ENCODE measurements around the gene DUS3L. TPM values are rescaled to one million over a fixed set of nuclear protein-coding genes. Genes with fewer than 3 reads are reported as not detected.

The DUS3L gene
- polyA plus RNA-seq, 1 experiment: 13.7 TPM

DNA sequence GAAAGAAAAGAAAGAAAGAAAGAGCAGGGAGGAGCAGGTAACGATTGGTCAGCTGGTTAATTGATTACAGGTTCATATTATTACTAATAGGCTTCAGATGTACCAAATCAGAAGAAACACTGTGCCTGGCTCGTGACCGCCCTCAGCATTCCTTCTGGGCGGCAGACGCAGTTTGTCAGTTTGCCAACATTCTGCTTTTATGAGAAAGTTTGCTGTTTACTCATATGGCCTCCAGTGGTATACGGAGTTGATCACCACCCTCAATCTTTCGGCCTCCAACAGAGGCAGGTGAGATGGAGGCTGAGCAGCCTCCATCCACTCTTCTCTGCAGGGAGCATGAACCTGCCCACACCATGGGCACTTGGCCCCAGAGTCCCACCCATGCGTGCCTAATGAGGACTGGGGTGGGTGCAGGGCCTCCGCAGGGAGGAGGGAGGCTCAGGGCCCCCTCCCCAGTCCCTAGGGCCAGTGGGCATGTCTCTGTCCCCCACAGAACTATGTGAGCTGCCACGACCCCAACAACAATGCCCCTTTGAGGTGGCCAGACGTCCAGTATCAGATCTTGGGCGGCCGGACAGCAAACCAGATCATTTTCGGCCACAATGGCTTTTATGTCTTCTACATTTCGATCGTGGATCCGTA lies 15.2 kb downstream of the DUS3L start:
- POLR2A ChIA-PET: interaction anchor here (0.7 kb wide), 1 partner anchor 18 kb away, joined by 14 read pairs; no protein-coding TSS in a partner anchor
- DNase-seq (ENCODE audit: low read depth): peak; percentile 65

DNA sequence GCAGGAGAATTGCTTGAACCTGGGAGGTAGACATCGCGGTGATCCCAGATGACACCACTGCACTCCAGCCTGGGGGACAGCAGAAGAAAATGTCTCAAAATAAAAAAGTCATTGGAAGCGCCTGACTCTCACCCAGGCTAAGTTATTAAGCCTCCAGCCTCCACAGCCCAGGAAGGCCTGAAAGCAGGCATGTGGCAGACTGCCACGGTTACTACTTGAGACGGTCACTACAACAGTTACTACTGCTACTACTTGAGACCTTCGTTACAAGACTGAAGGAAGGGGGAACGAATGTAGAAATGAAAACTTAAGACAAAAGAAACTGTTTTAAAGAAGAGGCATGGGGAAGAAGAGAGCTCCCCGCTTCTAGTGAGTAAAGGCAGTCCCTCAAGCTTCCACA lies 16.0 kb downstream of the DUS3L start:
- Histone ChIP-seq H3K4me3 (ENCODE audit: low read depth, low read length) (no peak overlapping the region), H3K27me3 (ENCODE audit: control insufficient read depth, insufficient read depth, low read length) (no peaks in the 10 kb centered on the region), H3K36me3 (ENCODE audit: control insufficient read depth, insufficient read depth, low read length) (no peaks in the 10 kb centered on the region)
- DNase-seq (ENCODE audit: low read depth): no peak
- ChIA-PET POLR2A (interaction anchor here (0.7 kb wide), 1 partner anchor 19 kb away, joined by 14 read pairs; no protein-coding TSS in a partner anchor), CTCF (interaction anchor here (1.0 to 3.6 kb wide), 5 partner anchors 13 to 30 kb away, joined by 3 to 32 read pairs (median 5); no protein-coding TSS in a partner anchor)
- TF ChIP-seq, protein P1, sequence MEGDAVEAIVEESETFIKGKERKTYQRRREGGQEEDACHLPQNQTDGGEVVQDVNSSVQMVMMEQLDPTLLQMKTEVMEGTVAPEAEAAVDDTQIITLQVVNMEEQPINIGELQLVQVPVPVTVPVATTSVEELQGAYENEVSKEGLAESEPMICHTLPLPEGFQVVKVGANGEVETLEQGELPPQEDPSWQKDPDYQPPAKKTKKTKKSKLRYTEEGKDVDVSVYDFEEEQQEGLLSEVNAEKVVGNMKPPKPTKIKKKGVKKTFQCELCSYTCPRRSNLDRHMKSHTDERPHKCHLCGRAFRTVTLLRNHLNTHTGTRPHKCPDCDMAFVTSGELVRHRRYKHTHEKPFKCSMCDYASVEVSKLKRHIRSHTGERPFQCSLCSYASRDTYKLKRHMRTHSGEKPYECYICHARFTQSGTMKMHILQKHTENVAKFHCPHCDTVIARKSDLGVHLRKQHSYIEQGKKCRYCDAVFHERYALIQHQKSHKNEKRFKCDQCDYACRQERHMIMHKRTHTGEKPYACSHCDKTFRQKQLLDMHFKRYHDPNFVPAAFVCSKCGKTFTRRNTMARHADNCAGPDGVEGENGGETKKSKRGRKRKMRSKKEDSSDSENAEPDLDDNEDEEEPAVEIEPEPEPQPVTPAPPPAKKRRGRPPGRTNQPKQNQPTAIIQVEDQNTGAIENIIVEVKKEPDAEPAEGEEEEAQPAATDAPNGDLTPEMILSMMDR (IDR thresholded peaks at IDR 0.05; ENCODE audit: insufficient read depth, low read depth, low read length): no peak

More for the DNA sequence above, 15.2 kb downstream of the DUS3L start:
- CTCF ChIA-PET: interaction anchor here (1.0 to 3.6 kb wide), 2 partner anchors 18 to 28 kb away, joined by 5 to 32 read pairs; no protein-coding TSS in a partner anchor
- Histone ChIP-seq H3K36me3 (ENCODE audit: control insufficient read depth, insufficient read depth, low read length) (no peaks in the 10 kb centered on the region), H3K4me3 (ENCODE audit: low read depth, low read length) (no peak overlapping the region), H3K27me3 (ENCODE audit: control insufficient read depth, insufficient read depth, low read length) (no peaks in the 10 kb centered on the region)
- TF ChIP-seq, protein P1 (IDR thresholded peaks at IDR 0.05; ENCODE audit: insufficient read depth, low read depth, low read length): no peak

DNA sequence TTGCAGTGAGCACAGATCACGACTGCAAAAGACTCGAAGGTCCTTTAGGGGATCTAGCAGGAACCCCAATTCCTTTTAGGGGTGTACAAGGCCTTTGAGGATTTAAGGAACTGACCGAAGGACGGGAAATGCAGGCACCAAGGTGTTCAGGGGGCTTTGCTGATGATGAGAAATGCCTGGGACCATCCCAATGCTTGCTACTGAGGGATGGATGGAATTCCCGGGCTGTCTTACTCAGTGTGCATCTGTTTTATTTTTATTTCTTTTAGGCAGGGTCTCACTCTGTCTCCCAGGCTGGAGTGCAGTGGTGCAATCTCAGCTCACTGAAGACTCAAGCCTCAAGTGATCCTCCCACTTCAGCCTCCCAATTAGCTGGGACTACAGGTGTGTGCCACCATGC lies 17.7 kb downstream of the DUS3L start:
- Histone ChIP-seq H3K4me3 (ENCODE audit: low read depth, low read length) (no peak overlapping the region), H3K27me3 (ENCODE audit: control insufficient read depth, insufficient read depth, low read length) (no peaks in the 10 kb centered on the region), H3K36me3 (ENCODE audit: control insufficient read depth, insufficient read depth, low read length) (no peaks in the 10 kb centered on the region)
- ChIA-PET CTCF (interaction anchor here (0.6 to 3.6 kb wide), 5 partner anchors 15 to 53 kb away, joined by 3 to 32 read pairs (median 5); partner anchors contain the start of genes CATSPERD and DUS3L), POLR2A (interaction anchor here (0.6 kb wide), 1 partner anchor 319 kb away, joined by 5 read pairs; no protein-coding TSS in a partner anchor)
- TF ChIP-seq, protein P1 (IDR thresholded peaks at IDR 0.05; ENCODE audit: insufficient read depth, low read depth, low read length): no peak
- no peak for DNase-seq (ENCODE audit: low read depth)

DNA sequence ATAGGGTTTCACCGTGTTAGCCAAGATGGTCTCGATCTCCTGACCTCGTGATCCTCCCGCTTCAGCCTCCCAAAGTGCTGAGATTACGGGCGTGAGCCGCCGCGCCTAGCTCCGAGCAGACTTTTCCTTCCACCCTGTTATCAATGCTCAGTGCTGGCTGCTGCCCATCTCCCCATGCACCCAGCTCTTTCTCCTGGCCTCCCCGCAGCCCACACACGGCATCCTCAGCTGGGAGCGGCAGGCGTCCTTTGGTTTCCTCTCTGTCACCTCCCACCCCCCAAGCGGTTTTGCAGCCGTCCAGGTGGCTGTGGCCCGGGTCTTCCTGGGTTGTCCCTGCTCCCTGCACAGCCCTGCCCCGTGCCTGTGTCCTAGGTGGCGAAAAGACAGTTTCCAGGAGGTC lies 18.5 kb downstream of the DUS3L start:
- H3K36me3 ChIP-seq (ENCODE audit: control insufficient read depth, insufficient read depth, low read length): no peaks in the 10 kb centered on the region
- DNase-seq (ENCODE audit: low read depth): no peak
- H3K4me3 ChIP-seq (ENCODE audit: low read depth, low read length): no peak overlapping the region
- POLR2A ChIA-PET: interaction anchor here (0.6 kb wide), 1 partner anchor 22 kb away, joined by 10 read pairs; no protein-coding TSS in a partner anchor
- no peaks in the 10 kb centered on the region for H3K27me3 ChIP-seq (ENCODE audit: control insufficient read depth, insufficient read depth, low read length)
- CTCF ChIA-PET: interaction anchor here (3.6 kb wide), 1 partner anchor 22 kb away, joined by 32 read pairs; no protein-coding TSS in a partner anchor
- TF ChIP-seq, protein P1 (IDR thresholded peaks at IDR 0.05; ENCODE audit: insufficient read depth, low read depth, low read length): no peak

DNA sequence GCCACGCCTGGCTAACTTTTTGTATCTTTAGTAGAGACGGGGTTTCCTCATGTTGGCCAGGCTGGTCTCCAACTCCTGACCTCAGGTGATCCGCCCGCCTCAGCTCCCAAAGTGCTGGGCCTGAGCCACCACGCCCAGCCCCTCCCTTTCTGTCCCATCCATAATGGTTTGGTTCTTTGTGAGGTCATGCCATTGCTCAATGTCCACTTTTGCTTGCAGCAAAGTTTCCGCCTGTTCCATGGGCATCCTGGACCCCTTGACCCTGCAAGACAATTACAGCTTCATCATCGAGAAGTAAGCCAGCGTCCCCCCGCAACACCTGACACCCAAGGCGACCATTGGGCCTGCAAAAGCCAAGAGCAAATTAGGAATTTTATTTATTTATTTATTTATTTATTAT lies 23.0 kb downstream of the DUS3L start:
- no peaks in the 10 kb centered on the region for H3K36me3 ChIP-seq (ENCODE audit: control insufficient read depth, insufficient read depth, low read length)
- TF ChIP-seq, protein P1 (IDR thresholded peaks at IDR 0.05; ENCODE audit: insufficient read depth, low read depth, low read length): no peak
- no peak overlapping the region for H3K4me3 ChIP-seq (ENCODE audit: low read depth, low read length)
- no peak for DNase-seq (ENCODE audit: low read depth)
- ChIA-PET CTCF (interaction anchor here (0.7 to 1.2 kb wide), 2 partner anchors 36 to 74 kb away, joined by 4 read pairs; no protein-coding TSS in a partner anchor), POLR2A (no interaction called here)
- H3K27me3 ChIP-seq (ENCODE audit: control insufficient read depth, insufficient read depth, low read length): no peaks in the 10 kb centered on the region

Data from BJ (cell line).